SK-N-SH (cell line): ENCODE measurements around the gene ZNF700. TPM values are rescaled to one million over a fixed set of nuclear protein-coding genes. Genes with fewer than 3 reads are reported as not detected.

ENCODE experiments used
- CTCF ChIA-PET: fragments of 300-600, 350-600 bp; formaldehyde crosslinking; extraction: SDS; loops from one replicate; lab custom pipeline; 2021; lab: Yijun Ruan, JAX
- POLR2A ChIA-PET: fragments of 350-600 bp; sonication (Branson Sonifier 250); formaldehyde crosslinking; extraction: SDS; loops from one replicate; lab custom pipeline; 2020; ENCODE audit warnings: antibody characterized with exemption, inconsistent platforms; lab: Yijun Ruan, JAX
- DNase-seq: peaks from one replicate; pipeline ENCODE4 v3.0.0; 2012
- H2AFZ ChIP-seq: fragments of 200-600 bp; sonication (generic); 2 replicates; pipeline ENCODE4 v1.8.1; 2016; ENCODE audit warnings: antibody characterized with exemption, mild to moderate bottlenecking, low read depth
- H3F3A ChIP-seq: fragments of 200-600 bp; sonication (generic); replicated peaks from 2 replicates; pipeline ENCODE3; 2016; ENCODE audit warnings: antibody characterized with exemption, mild to moderate bottlenecking; ENCODE audit not compliant: insufficient read depth
- H3K27ac ChIP-seq, 2 experiments: fragments of 200-500 bp in 1 of 2; fragments of 200-600 bp in 1 of 2; sonication (Bioruptor generic) in 1 of 2; sonication (generic), shearing (Covaris generic) in 1 of 2; 2 replicates each; pipeline versions ENCODE4 v1.5.1 to v1.6.1; 2014 to 2016; ENCODE audit warnings: low read depth in 2 of 2, inconsistent platforms in 1 of 2, low read length in 1 of 2, mild to moderate bottlenecking in 1 of 2, mixed read lengths in 1 of 2
- H3K27me3 ChIP-seq: fragments of 200-600 bp; sonication (generic), shearing (Covaris generic); 2 replicates; pipeline ENCODE4 v1.6.1; 2016; ENCODE audit warnings: mixed run types; ENCODE audit not compliant: insufficient read depth
- H3K36me3 ChIP-seq, 2 experiments: fragments of 200-500 bp in 1 of 2; fragments of 200-600 bp in 1 of 2; sonication (Bioruptor generic) in 1 of 2; sonication (generic) in 1 of 2; replicated peaks in 1 of 2; 2 replicates each; pipeline versions ENCODE3 to v1.5.1; 2014 to 2016; ENCODE audit warnings: low read length in 1 of 2, mild to moderate bottlenecking in 1 of 2; ENCODE audit not compliant: insufficient read depth in 2 of 2, control insufficient read depth in 1 of 2
- H3K4me1 ChIP-seq, 2 experiments: fragments of 200-500 bp in 1 of 2; fragments of 200-600 bp in 1 of 2; sonication (Bioruptor generic) in 1 of 2; sonication (generic), shearing (Covaris generic) in 1 of 2; 2 replicates each; pipeline versions ENCODE4 v1.5.1 to v1.6.1; 2014 to 2016; ENCODE audit warnings: low read depth in 1 of 2, low read length in 1 of 2, mixed run types in 1 of 2; ENCODE audit not compliant: insufficient read depth in 2 of 2, control insufficient read depth in 1 of 2
- H3K4me2 ChIP-seq: fragments of 200-600 bp; sonication (generic), shearing (Covaris generic); 2 replicates; pipeline ENCODE4 v1.6.1; 2017; ENCODE audit warnings: mixed run types
- H3K4me3 ChIP-seq, 2 experiments: fragments of 200-500 bp in 1 of 2; fragments of 200-600 bp in 1 of 2; sonication (Bioruptor generic) in 1 of 2; sonication (generic), shearing (Covaris generic) in 1 of 2; 2 replicates each; pipeline versions ENCODE4 v1.5.1 to v1.8.1; 2014 to 2016; ENCODE audit warnings: low read depth in 2 of 2, inconsistent platforms in 1 of 2, low read length in 1 of 2, mild to moderate bottlenecking in 1 of 2, mixed read lengths in 1 of 2, moderate library complexity in 1 of 2
- H3K79me2 ChIP-seq: fragments of 200-600 bp; sonication (generic); 2 replicates; pipeline ENCODE4 v1.8.1; 2017; ENCODE audit warnings: mild to moderate bottlenecking; ENCODE audit not compliant: insufficient read depth
- H3K9ac ChIP-seq: fragments of 200-600 bp; sonication (generic); 2 replicates; pipeline ENCODE4 v1.6.1; 2017; ENCODE audit warnings: mixed run types
- H3K9me2 ChIP-seq: fragments of 200-600 bp; sonication (generic); 2 replicates; pipeline ENCODE4 v1.6.1; 2017; ENCODE audit warnings: mixed run types
- H3K9me3 ChIP-seq: fragments of 200-600 bp; sonication (generic); 2 replicates; pipeline ENCODE4 v1.6.1; 2017; ENCODE audit warnings: mixed run types, mild to moderate bottlenecking, moderate library complexity
- H4K20me1 ChIP-seq: fragments of 200-600 bp; sonication (generic); 2 replicates; pipeline ENCODE4 v1.6.1; 2017; ENCODE audit warnings: mild to moderate bottlenecking, mixed run types; ENCODE audit not compliant: insufficient read depth
- CHD2 ChIP-seq: fragments of 150-350 bp; IDR thresholded peaks from 2 replicates; pipeline ENCODE4 v1.6.1; 2018; ENCODE audit warnings: low read length; ENCODE audit not compliant: partially characterized antibody
- CTCF ChIP-seq: fragments of 200-600 bp; sonication (generic); IDR thresholded peaks from 2 replicates; pipeline ENCODE4 v1.6.1; 2017; ENCODE audit warnings: antibody characterized with exemption, mild to moderate bottlenecking, moderate library complexity
- ELF1 ChIP-seq: IDR thresholded peaks from 2 replicates; pipeline ENCODE4 v1.4.0; 2012
- EP300 ChIP-seq, 2 experiments: IDR thresholded peaks; 2 replicates each; pipeline versions ENCODE4 v1.4.0 to v1.6.1; 2012; ENCODE audit warnings: borderline replicate concordance in 1 of 2, low read depth in 1 of 2, low read length in 1 of 2
- FOXJ3 ChIP-seq: sonication (generic); formaldehyde crosslinking; IDR thresholded peaks from 2 replicates; pipeline ENCODE4 v1.5.1; 2020; ENCODE audit warnings: mild to moderate bottlenecking, missing genetic modification reagents
- FOXM1 ChIP-seq: IDR thresholded peaks from 2 replicates; pipeline ENCODE4 v1.4.0; 2012; ENCODE audit warnings: low read depth, mild to moderate bottlenecking
- GATA2 ChIP-seq: sonication (generic); formaldehyde crosslinking; IDR thresholded peaks from 2 replicates; pipeline ENCODE4 v1.5.0; 2020; ENCODE audit warnings: mild to moderate bottlenecking, missing genetic modification reagents
- IRF3 ChIP-seq: fragments of 150-350 bp; IDR thresholded peaks from 2 replicates; pipeline ENCODE4 v1.6.1; 2016; ENCODE audit warnings: mild to moderate bottlenecking, low read depth, low read length
- JUND ChIP-seq: IDR thresholded peaks from 2 replicates; pipeline ENCODE4 v1.4.0; 2012
- MEF2A ChIP-seq: IDR thresholded peaks from 2 replicates; pipeline ENCODE4 v1.4.0; 2012; ENCODE audit warnings: low read depth, borderline replicate concordance
- NFIC ChIP-seq: IDR thresholded peaks from 2 replicates; pipeline ENCODE4 v1.4.0; 2012; ENCODE audit warnings: borderline replicate concordance
- POLR2AphosphoS5 ChIP-seq: IDR thresholded peaks from 2 replicates; pipeline ENCODE4 v1.6.1; 2012; ENCODE audit warnings: low read depth, low read length
- RAD21 ChIP-seq: IDR thresholded peaks from 2 replicates; pipeline ENCODE4 v1.6.1; 2012; ENCODE audit warnings: mild to moderate bottlenecking, low read length
- SIN3A ChIP-seq: IDR thresholded peaks from 2 replicates; pipeline ENCODE4 v1.6.1; 2012; ENCODE audit warnings: low read depth, mild to moderate bottlenecking, low read length, moderate library complexity, borderline replicate concordance
- USF1 ChIP-seq: IDR thresholded peaks from 2 replicates; pipeline ENCODE4 v1.4.0; 2012; ENCODE audit warnings: low read depth, borderline replicate concordance
- USF2 ChIP-seq: fragments of 150-350 bp; IDR thresholded peaks from 2 replicates; pipeline ENCODE4 v1.6.1; 2017; ENCODE audit warnings: antibody characterized with exemption, low read length, low read depth, borderline replicate concordance
- YY1 ChIP-seq: IDR thresholded peaks from 2 replicates; pipeline ENCODE4 v1.4.0; 2012; ENCODE audit warnings: low read depth, mild to moderate bottlenecking
- WGBS: methylation state at CpG from one replicate; pipeline ENCODE4 v1.1.6; 2017; ENCODE audit warnings: low lambda C conversion rate; 5-methylcytosine and 5-hydroxymethylcytosine counted together
- polyA plus RNA-seq, 3 experiments: library from polyadenylated mRNA; depleted of rRNA; stranded (reverse); fragments of >200 nt; gene quantifications; 2 replicates each; pipeline ENCODE4 v1.2.3, GENCODE V29; 2012
- TF ChIP-seq, protein P1 (sequence below): IDR thresholded peaks from 2 replicates; pipeline ENCODE4 v1.4.0; 2012; ENCODE audit warnings: low read depth
- TF ChIP-seq, protein P2 (sequence below): IDR thresholded peaks from 2 replicates; pipeline ENCODE4 v1.4.0; 2012; ENCODE audit warnings: low read depth, borderline replicate concordance

The ZNF700 gene
- polyA plus RNA-seq, 1 of the 3 experiments (the other 2 are of a cell fraction): 3.5 TPM

DNA sequence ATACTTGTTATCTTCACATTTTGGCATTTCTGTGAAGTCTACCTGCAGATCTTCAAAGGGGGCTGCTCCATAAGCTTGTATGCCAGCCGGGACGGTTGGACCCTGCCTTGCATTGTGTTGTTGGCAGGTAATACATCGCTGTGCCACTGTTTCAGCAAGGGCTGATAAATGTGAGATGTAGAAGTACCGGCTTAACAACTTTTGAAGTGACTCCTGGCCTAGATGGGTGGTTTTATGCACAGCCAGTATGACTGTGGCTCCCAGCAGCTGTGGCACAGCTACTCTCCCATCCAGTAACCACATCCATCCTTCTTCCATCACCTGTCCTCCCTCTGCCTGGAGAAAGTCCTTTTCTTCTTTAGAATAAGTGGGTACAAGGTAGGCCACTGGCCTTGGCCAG, 19.7 kb downstream of the ZNF700 start:
- H3K4me2 ChIP-seq: no peak overlapping the region
- POLR2A ChIA-PET: no interaction called here
- no peak overlapping the region for H3K9ac ChIP-seq
- H2AFZ ChIP-seq: no peak overlapping the region
- H3K9me3 ChIP-seq: peaks cover 20% of the 10 kb centered on the region
- no peak overlapping the region for H3K27ac ChIP-seq
- CTCF ChIA-PET: interaction anchor here (1.8 to 2.0 kb wide), 2 partner anchors 19 to 21 kb away, joined by 6 to 8 read pairs; no protein-coding TSS in a partner anchor
- H3K36me3 ChIP-seq: peaks cover 22 to 53% of the 10 kb centered on the region in 2 experiments
- H3K4me1 ChIP-seq: no peaks in the 10 kb centered on the region
- DNase-seq: no peak
- no peaks in the 10 kb centered on the region for H4K20me1 ChIP-seq
- 93% methylated on average over 3 of the region's 4 CpGs for WGBS
- no peaks in the 10 kb centered on the region for H3K9me2 ChIP-seq
- H3F3A ChIP-seq: peaks cover 13% of the 10 kb centered on the region
- TF ChIP-seq USF2 (no peak), MEF2A (no peak), GATA2 (CRISPR knock-in tag) (no peak), JUND (no peak), RAD21 (no peak)
- no peak overlapping the region; a peak in 1 of 4 replicates for H3K4me3 ChIP-seq
- peaks cover 26% of the 10 kb centered on the region; the same call in 1 of the 2 replicates for H3K79me2 ChIP-seq
- H3K27me3 ChIP-seq: no peaks in the 10 kb centered on the region

GRCh38 chr19:11948646-11949045, 23.7 kb downstream of the ZNF700 start:
- Histone ChIP-seq H2AFZ (no peak overlapping the region), H3K79me2 (peaks cover 3% of the 10 kb centered on the region; the same call in 1 of the 2 replicates), H3K9me2 (no peaks in the 10 kb centered on the region), H3K9me3 (peaks cover 39% of the 10 kb centered on the region), H3F3A (peaks cover 13% of the 10 kb centered on the region), H3K9ac (no peak overlapping the region), H3K27me3 (no peaks in the 10 kb centered on the region), H3K4me2 (no peak overlapping the region), H4K20me1 (no peaks in the 10 kb centered on the region), H3K36me3 (peaks cover 29 to 56% of the 10 kb centered on the region in 2 experiments), H3K27ac (no peak overlapping the region), H3K4me3 (no peak overlapping the region; a peak in 1 of 4 replicates), H3K4me1 (no peaks in the 10 kb centered on the region)
- TF ChIP-seq, protein P1, sequence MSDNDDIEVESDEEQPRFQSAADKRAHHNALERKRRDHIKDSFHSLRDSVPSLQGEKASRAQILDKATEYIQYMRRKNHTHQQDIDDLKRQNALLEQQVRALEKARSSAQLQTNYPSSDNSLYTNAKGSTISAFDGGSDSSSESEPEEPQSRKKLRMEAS: no peak
- TF ChIP-seq YY1 (no peak), USF2 (no peak), NFIC (no peak), GATA2 (CRISPR knock-in tag) (no peak), IRF3 (no peak), EP300 (IDR thresholded peaks at IDR 0.05; ENCODE audit: borderline replicate concordance in 1 of 2, low read depth in 1 of 2, low read length in 1 of 2) (no peak), POLR2AphosphoS5 (no peak), USF1 (no peak), CTCF (no peak), CHD2 (no peak), SIN3A (no peak), ELF1 (no peak), FOXJ3 (no peak), JUND (no peak), FOXM1 (no peak)
- TF ChIP-seq, protein P2, sequence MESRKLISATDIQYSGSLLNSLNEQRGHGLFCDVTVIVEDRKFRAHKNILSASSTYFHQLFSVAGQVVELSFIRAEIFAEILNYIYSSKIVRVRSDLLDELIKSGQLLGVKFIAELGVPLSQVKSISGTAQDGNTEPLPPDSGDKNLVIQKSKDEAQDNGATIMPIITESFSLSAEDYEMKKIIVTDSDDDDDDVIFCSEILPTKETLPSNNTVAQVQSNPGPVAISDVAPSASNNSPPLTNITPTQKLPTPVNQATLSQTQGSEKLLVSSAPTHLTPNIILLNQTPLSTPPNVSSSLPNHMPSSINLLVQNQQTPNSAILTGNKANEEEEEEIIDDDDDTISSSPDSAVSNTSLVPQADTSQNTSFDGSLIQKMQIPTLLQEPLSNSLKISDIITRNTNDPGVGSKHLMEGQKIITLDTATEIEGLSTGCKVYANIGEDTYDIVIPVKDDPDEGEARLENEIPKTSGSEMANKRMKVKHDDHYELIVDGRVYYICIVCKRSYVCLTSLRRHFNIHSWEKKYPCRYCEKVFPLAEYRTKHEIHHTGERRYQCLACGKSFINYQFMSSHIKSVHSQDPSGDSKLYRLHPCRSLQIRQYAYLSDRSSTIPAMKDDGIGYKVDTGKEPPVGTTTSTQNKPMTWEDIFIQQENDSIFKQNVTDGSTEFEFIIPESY: no peak
- POLR2A ChIA-PET: no interaction called here
- no peak for DNase-seq
- 87% methylated on average over 3 of the region's 3 CpGs for WGBS
- CTCF ChIA-PET: interaction anchor here (1.5 kb wide), 1 partner anchor 40 kb away, joined by 4 read pairs; no protein-coding TSS in a partner anchor
